Airway epithelial cell (primary cell): ENCODE data around the gene OR7E24. TPM values are rescaled to one million over a fixed set of nuclear protein-coding genes. Genes with fewer than 3 reads are reported as not detected.

ENCODE experiments used
- total RNA-seq: library from RNA; depleted of rRNA; stranded (reverse); fragments of >200 nt; gene quantifications from 2 replicates; pipeline ENCODE4 v1.2.3, GENCODE V29; 2015

OR7E24 gene
- total RNA-seq, result not detected in 2 replicates

GRCh38 chr19:9250630-9251029, at the start of gene OR7E24:
OR7E24 (plus strand) TSS chr19:9250930; CDS start chr19:9251044, 114 bp downstream.

GRCh38 chr19:9219489-9219888, 31.2 kb upstream of the OR7E24 start, which contains the start of gene OR7D4:
OR7D4 (minus strand) TSS chr19:9219589; CDS start chr19:9214837, 4,752 bp downstream.

Other genes starting within 250 kb of the OR7E24 start
- gene MUC16, start 240.5 kb upstream of the OR7E24 start, total RNA-seq, result 0.42 and 0.85 TPM in 2 replicates
- not detected in 2 replicates for gene OR1M1, start 163.9 kb upstream of the OR7E24 start, total RNA-seq
- gene OR7G2, start 143.5 kb upstream of the OR7E24 start, total RNA-seq, result not detected in 2 replicates
- not detected in 2 replicates for gene OR7G1, start 135.2 kb upstream of the OR7E24 start, total RNA-seq
- gene OR7G3, start 124.0 kb upstream of the OR7E24 start, total RNA-seq, result not detected in 2 replicates
- 12.6 and 18.8 TPM in 2 replicates for gene ZNF317, start 110.5 kb upstream of the OR7E24 start, total RNA-seq
- gene OR7D2, start 72.0 kb upstream of the OR7E24 start, total RNA-seq, result not detected in 2 replicates
- not detected in 2 replicates for gene OR7D4, start 31.3 kb upstream of the OR7E24 start, total RNA-seq
- 5.9 and 12.1 TPM in 2 replicates for gene ZNF699, start 58.9 kb downstream of the OR7E24 start, total RNA-seq
- 4.7 and 9.9 TPM in 2 replicates for gene ZNF559, start 73.2 kb downstream of the OR7E24 start, total RNA-seq
- gene ZNF177, start 112.1 kb downstream of the OR7E24 start, total RNA-seq, result 0.70 and 0.71 TPM in 2 replicates
- 3.2 and 5.4 TPM in 2 replicates for gene ZNF266, start 184.6 kb downstream of the OR7E24 start, total RNA-seq
- gene ZNF560, start 247.7 kb downstream of the OR7E24 start, total RNA-seq, result 0.49 TPM in 1 of 2 replicates, not detected in the other